DMS 273 treated with DMSO at 0.1 percent for 48 hours (cell line): ENCODE results near the gene HPS5.

Experiments used
- DNase-seq: peaks from one replicate; lab custom pipeline; 2025; lab: John Stamatoyannopoulos, UW

The HPS5 gene

DNA sequence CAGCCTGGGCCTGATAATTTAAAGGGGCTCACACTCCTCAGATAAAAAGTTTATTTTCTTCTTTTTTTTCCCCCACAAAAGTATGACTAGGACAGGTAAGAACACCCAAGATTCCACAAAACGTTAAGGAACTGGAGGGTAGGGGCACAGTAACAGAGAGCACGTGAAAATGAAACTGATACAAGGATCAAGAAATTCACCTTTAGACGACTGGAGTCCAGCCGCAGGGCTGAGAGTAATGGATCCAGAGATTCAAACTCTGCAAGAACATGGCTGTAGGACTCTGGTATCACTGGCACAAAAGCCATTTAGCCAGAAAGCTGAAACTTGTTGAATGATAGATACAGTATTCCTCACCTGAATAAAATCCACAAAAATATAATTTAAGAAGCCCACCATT lies 4.4 kb downstream of the HPS5 start:
- DNase-seq, result no peak

DNA sequence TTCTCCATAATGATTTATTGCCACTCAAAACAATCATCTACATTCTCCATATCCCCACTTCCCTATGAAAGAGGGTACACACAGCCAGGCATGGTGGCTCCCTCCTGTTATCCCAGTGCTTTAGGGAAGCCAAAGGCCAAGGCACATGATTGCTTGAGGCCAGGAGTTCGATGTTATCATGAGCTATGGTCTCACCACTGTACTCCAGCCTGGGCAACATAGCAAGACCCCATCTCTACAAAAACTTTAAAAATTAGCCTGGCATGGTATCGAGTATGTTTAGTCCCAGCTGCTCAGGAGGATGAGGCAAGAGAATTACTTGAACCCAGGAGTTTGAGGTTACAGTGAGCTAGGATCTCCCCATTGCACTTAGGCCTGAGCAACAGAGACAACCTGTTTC lies 6.0 kb downstream of the HPS5 start:
- DNase-seq, result no peak

DNA sequence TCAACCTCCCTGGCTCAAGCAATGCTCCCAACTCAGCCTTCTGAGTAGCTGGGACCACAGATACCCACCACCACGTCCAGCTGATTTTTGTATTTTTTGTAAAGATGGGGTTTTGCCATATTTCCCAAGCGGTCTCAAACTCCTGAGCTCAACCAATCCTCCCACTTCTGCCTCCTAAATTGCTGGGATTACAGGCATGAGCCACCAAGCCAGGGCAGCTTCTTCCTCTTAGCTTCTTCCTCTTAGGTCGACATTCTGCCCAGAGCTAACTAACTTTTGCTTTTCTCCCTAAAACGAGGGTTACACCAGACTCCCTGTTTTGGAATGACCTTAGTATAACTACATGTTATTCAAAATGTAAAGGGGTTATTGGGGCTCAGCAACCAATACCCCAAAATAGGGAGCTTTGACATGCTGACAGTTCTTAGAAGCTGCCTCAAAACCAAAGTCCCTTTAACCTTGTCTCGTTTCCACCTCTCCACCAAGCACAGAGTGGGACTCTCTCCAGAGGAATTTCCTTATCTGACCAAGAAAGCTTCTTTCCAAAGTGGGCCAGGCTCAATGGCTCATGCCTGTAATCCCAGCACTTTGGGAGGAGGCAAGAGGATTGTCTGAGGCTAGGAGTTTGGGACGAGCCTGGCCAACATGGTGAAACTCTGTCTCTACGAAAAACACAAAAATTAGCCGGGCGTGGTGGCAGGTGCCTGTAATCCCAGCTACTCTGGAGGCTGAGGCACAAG lies 7.0 kb downstream of the HPS5 start:
- no peak for DNase-seq

DNA sequence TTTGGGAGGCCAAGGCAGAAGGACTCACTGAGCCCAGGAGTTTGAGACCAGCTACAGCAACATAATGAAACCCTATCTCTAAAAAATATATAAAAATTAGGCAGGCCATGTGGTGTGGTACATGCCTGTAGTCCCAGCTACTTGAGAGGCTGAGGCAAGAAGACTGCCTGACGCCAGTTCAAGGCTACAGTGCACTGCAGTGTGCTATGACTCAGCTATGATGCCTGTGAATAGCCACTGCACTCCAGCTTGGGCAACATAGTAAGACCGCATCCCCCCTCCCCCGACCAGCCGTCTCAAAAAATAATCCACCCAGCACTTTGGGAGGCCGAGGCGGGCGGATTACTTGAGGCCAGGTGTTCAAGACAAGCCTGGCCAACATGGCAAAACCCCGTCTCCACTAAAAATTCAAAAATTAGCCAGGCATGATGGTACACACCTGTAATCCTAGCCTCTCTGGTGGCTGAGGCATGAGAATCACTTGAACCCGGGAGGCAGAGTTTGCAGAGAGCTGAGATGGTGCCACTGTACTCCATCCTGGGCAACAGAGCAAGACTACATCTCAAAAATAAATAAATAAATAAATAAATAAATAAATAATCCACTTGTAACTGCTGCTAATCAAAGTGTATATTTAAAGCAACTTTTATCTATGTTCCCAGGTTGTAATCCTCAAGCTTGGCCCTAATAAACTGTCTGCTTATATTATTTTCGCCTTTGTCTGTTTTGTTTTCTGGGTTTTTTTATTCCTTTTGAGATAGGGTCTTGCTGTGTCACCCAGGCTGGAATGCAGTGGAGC lies 7.8 kb downstream of the HPS5 start:
- no peak for DNase-seq

DNA sequence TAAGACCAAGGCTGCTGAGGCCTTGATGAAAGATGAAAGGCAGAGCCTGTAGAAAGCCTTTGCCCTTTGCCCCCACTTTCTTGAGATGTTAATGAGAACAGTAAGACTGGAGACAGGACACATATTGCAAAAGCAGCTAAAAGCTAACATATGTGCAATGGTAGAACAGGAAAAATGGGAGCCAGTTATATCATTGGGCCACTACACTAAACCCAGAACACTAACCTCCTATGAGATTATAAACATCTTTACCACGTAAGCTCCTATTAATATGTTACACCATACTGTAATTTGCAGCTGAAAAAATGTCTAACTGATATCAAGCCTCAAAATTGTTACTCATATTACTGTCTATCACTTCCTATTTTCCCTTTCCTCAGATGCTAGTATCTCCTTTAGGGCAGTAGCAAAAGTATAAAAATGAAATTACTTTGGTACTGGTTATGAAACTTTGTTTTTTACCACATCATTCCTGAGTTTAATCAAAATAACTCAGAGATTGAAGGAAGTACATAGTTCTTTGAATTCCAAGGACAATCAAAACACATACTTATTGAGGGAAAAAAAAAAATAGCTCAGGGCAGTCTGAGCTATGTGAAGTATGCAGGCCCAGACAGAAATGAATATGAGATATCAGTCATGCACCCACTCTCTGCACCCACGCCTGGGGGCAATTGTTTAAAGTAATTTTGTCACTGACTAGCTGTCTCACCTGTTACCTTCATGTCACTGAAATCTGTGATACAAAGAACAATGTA lies 9.1 kb downstream of the HPS5 start:
- no peak for DNase-seq

DNA sequence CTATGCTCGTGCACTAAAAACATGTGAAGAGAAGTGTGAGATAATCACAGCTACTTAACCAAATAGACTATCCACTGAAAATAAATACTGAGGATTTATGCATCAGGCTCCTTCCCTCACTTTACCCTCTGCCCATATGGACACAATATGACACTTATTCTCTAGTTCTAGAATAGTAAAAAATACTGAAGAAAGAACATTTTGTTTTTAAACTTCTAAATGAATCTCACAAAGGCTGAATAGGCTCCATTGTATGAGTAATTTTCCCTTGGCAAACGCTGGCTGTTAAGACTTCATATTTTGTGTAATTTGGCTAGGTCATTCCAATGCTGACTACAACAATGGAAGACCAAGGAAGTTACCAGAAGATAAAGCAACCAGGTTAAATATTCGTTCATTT lies 9.9 kb downstream of the HPS5 start:
- no peak for DNase-seq

DNA sequence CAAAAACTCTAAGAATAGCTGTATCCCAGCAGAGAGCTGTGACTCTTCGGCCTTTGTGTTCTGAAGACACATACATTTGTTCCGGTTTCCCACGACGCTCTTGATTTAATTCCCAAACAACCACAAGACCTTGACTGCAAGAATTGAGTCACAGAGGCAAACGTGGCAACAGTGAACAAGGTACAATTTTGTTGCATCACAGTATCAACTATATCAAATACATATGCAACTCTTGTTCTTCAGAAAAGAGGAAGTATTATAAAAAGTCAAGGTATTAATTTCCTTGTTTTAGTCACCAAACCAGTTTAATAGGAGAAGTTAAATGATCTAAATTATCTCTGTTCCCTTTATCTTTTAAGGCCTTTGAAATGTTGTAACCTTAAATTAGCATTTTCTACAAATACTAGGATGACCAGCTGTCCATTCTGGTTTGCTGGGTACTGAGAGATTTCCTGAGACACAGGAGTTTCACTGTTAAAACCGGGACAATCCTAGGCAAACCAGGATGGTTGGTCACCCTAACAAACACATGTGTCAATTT lies 11.1 kb downstream of the HPS5 start:
- no peak for DNase-seq

DNA sequence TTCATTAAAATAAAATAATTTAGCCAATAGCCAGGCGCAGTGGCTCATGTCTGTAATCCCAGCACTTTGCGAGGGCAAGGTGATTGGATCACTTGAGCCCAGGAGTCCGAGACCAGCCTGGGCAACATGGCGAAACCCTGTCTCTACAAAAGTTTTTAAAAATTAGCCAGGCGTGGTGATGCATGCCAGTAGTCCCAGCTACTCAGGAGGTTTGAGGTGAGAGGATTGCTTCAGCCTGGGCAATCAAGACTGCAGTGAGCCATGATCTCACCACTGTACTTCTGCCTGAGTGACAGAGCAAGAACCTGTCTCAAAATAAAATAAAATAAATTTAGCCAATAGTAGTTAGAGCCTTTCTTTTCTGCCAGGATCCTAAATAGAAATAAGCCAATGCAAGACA lies 12.2 kb downstream of the HPS5 start:
- no peak for DNase-seq

DNA sequence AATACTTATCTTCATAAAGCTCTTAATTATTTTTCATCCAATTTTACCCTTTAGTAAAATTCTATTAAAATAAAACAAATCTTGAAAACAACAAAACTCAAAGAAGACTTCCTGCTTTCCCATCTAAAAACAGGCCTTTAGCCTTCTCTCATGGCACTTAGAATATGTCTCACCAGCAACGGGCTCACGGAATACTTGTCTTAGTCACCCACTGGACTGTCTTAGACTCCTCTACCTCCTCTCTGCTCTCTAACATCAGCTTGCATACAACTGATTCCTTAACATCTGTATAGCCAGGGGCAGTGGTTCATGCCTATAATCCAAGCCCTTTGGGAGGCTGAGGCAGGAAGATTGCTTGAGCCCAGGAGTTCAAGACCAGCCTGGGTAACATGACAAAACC lies 13.7 kb downstream of the HPS5 start:
- DNase-seq, result no peak

DNA sequence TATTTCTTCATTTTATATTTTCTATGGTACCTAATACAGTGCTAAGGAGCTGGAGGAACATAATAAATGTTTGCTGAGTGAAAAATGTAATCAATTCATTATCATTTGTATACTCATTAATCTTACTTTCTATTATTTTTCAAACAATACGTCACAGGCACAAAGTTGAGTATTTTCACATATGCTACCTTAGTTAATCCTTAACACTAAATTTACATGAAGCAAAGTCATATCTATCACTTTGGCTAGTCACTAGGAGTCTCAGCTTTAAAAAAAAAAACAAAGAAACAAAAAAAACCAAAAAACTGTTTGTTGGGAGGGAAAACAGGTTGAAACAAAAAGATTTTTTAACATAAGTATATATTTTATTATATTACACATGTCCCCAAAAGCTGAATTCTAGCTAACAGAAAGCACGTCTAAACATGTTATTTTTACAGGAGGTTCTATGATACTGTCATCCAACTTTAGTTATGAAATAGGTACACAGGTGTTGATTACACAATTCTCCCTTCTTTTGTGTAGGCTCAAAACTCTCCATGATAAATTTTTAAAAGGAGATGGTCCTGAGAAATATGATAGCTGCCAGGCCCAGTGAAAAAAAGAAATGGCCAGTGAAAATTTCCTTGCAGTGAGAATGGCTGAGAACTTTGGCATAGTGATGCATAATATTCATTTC lies 14.3 kb downstream of the HPS5 start:
- DNase-seq, result no peak

DNA sequence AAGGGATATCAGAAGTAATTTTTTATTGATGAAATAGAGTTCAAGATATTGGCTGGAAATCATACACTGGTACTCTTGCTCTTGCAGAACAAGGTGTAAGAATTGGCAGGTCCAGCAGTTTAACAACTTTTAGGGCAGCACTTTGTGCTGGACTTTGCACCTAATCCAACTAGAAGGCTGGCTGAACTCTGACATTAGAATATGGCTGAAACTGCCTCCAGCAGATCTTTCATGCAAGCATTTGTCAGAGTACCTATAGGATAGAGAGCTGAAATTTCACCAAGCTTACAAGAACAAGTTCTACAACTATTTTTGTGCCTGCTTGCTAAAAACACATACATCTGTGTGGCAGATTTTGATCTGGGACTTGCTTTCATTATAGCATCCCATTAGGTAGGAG lies 17.2 kb downstream of the HPS5 start:
- no peak for DNase-seq

DNA sequence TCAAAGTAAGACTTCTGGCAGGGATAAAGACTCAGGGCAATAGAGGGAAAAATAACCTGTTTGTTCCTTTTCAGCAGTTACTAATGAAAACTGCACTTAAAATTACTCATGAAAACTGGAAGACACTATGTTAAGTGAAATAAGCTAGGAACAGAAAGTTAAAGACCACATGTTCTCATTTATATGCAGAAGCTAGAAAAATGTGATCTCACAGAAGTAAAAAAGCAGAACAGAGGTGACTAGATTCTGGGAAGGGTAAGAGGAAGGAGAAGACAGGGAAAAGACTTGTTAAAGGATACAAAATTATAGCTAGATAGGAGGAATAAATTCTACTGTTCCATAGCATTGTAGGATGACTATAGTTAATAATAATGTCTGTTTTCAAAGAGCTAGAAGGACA lies 22.2 kb downstream of the HPS5 start:
- DNase-seq, result no peak

DNA sequence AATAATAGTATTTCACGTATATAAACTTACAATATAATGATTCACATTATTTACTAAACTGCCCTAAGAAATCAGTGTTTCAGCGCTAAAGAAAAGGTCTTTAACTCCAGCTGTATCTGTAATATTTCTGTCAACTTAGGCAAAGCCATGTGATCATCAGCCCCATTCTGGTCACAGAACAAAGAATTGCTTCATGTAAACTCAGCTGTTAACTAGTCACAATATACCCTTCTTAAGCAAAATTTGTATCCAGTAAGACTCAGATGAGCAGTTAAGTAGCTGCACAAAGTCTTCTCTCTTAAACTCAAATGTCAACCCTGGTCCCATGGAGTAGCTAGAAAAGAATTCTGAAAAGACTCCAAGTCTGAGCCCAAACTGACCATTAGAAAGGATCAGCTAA lies 26.6 kb downstream of the HPS5 start:
- no peak for DNase-seq

DNA sequence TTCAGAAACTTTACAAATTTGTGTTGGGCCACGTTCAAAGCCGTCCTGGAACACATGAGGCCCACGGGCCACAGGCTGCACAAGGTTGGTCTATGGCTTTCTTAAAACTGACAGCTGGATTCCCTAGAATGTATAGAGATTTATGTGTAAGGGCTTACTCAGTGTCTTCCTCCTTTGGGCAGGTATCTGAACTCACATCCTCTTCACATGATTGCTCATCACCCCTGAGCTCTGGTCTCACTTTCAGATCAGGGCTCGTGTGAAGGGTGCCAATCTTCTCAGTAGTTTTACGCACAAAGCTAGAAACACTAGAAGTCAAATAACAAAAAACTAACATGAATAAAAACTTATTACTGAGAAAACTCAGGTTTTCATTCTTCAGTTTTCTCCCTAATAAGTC lies 27.1 kb downstream of the HPS5 start:
- no peak for DNase-seq

DNA sequence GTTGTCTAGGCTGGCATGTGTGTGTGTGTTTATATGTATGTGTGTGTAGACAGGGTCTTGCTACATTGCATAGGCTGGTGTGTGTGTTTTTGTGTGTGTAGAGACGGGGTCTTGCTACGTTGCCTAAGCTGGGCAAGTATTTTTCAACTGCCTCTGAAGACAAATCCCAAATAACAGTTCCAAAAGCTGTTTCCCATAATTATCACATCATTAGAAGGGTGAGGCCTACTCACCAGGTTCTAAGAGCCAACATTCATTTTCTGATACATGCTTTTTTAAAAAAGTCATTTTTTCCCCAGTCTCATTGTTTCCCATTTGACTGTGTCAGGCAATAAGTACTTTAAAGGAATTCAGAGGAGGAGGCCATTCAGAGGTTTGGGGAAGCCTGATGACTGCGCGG lies 33.0 kb downstream of the HPS5 start:
- no peak for DNase-seq

DNA sequence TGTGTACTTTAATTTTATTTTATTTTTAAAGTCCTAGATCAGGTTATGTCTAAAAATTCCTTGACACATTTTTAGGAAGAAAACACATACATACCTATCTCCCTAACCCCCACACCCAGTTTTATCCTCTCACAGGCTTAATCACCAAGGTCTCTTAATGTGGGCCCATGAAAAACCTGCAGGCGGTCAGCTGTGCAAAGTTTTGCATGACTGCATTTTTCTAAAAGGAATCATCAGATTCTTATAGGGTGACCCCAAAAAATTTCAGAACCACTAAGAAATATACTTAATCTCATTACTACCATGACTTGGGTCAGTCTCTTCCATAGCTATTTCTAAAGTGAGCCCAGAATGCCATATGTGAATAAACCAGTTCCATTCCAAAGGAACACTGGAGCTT lies 36.1 kb downstream of the HPS5 start:
- DNase-seq, result no peak

DNA sequence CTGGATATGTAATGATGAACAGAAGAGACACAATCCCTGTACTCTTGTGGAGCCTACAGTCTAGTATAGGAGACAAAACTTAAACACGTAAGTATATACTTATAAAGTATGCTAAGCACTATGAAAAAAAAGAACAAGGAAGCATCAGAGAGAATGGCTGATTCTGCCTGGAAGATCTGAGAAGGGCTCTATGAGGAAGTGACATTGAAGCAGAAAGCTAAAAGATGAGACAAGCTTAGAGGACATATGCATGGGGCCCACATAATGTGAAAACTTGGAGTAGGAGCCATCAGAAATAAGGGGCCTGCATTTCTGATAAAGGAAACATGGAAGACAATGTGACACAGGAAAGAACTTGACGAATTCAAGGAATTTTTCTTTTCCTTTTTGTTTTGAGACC lies 39.3 kb downstream of the HPS5 start:
- DNase-seq, result no peak

DNA sequence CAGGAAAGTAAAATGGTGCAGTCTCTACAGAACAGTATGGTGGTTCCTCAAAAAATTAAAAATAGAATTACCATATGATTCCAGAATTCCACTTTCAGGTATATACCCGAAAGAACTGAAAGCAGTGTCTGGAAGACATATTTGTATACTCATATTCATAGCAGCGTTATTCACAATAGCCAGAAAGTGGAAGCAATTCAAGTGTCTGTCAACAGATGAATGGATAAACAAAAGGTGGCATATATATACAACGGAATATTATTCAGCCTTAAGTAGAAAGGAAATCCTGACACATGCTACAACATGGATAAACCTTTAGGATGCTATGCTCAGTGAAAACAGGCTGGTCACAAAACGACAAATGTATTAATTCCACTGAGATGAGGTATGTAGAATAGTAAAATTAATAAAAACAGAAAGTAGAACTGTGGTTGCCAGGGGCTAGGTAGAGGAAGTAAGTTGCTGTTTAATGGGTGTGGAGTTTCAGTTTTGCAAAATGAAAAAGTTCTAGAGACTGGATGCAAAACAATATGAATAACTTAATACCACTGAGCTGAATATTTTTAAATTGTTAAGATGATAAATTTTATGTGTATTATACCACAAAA lies 41.4 kb downstream of the HPS5 start:
- DNase-seq, result no peak

DNA sequence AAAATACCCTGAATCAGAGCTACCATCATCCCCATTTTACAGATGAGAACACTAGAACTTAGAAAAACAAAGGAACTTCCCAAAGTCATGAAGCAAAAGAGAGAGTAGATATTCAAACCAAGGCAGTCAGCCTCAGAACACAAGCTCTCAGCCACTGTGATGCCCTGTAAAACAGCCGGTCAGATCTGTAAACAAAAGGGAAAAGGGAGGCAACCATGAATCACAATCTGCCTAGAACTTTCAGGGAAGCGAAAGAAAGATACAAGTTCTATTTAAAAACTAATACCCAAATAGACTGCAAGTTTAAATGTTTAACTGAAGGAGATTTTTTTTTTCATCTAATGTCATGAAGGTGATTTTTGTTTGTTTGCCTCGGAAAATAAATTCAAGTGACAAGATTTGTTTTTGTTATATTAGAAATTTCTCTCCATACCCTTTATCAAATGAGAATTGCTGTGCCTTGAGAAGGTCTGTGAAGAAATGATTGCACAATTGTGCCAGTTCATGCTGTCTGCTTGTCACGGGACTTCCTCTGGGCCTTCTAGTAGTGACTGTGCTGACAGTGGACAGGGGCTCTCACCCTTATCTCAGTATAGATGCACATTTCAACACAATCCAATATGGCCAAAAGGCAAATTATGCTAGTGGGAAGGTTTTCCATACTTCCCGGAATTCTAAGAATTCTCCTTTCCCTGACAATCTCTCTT lies 44.2 kb downstream of the HPS5 start:
- DNase-seq, result no peak

DNA sequence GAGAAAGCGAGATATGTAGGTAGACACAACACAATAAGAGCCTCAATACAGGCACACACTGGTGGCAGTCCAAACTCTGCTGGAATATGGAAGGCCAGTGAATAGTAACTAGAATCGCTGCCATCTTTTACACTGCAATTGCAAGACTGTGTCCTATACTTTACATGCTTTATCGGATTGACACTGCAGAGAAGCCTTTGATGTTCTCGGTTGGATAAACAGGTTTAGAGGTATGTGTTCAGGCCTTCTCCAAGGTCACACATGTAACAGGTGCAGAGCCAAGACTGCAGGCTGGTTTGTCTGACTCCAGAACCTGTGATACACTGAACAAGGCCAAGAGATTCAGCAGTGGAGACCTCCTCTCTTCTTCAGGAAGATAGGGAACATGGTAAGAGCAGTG lies 50.7 kb downstream of the HPS5 start:
- no peak for DNase-seq

DNA sequence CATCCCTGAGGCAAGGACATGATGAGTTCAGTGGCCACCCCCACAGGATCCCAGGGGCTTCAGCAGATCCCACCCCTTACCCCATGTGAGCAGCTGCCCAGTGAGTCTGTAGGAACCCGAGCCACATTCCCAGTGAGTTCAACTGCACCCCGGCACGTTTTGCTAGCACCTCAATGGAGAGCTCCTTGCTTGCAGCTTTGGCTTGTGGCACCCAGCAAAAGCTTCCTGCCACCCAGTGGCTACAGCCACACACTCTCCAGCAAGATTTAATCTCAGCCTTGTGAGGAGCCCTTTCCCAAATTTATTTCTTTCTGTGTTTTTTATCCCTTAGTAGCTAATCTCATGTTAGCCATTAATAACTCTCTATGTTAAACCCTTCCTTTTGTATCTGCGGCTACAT lies 51.8 kb downstream of the HPS5 start:
- no peak for DNase-seq
